Mucosa of stomach (tissue), 1 donor: ENCODE measurements around the gene NRGN.

Source experiments
- H3K27me3 ChIP-seq: one replicate; pipeline ENCODE4 v1.7.0; 2013; ENCODE audit warnings: mild to moderate bottlenecking, low read length; ENCODE audit not compliant: control insufficient read depth, insufficient read depth
- H3K36me3 ChIP-seq: one replicate; pipeline ENCODE4 v1.7.0; 2013; ENCODE audit warnings: low read length; ENCODE audit not compliant: control insufficient read depth, insufficient read depth
- H3K4me1 ChIP-seq: one replicate; pipeline ENCODE4 v1.7.0; 2013; ENCODE audit warnings: mild to moderate bottlenecking, low read length; ENCODE audit not compliant: control insufficient read depth, insufficient read depth
- H3K4me3 ChIP-seq: one replicate; pipeline ENCODE4 v1.7.0; 2013; ENCODE audit warnings: low read length
- H3K9ac ChIP-seq: one replicate; pipeline ENCODE4 v1.7.0; 2013; ENCODE audit warnings: mild to moderate bottlenecking, low read length, moderate library complexity
- H3K9me3 ChIP-seq: one replicate; pipeline ENCODE4 v1.7.0; 2013; ENCODE audit warnings: mild to moderate bottlenecking, low read length, moderate library complexity; ENCODE audit not compliant: control insufficient read depth
- donor health status: Pancreatic carcinoma.

Gene NRGN

DNA sequence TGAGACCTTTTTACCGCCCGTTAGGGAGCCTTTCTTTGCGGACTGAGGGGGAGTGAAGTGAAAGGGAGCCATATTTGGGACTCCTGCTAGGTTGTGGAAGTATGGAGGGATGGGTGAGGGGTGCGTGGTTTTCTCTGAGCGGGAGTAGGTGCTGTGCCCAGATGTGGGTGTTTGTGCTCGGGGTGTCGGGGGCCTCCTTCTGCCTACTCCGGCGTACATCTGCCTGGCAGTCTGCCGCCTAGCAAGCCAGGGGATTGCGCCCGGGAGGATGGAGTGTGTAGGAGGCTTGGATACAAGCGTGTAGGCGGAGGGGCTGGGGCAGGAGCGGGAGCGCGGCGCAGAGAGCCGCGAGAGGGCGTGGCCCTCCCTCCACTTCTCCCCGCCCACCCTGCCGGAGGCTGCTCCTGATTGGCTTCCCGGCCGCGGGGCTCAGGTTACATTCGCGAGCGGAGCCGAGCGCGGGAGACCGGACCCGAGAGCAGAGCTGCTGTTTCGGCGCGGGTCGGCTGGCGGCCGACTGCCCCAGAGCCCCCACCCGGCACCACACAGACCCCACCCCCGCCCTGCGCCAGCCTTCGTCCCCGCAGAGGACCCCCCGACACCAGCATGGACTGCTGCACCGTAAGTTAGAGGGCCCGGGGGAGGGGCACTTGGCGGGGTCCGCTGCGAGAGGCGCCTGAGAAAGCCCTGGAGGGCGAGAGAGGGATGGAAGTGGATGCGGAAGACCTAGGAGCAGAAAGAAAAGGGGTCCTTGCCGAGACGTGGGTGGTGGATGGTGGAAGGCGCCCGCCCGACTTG lies at the start of gene NRGN:
NRGN (plus strand) TSS at position 464 of the 798 bp plus-strand sequence; CDS start at position 607, 143 bp downstream.
- Histone ChIP-seq H3K9me3 (no peaks in the 10 kb centered on the region), H3K27me3 (peaks cover 20% of the 10 kb centered on the region), H3K4me1 (peaks cover 13% of the 10 kb centered on the region), H3K9ac (no peak within 1 kb of the TSS), H3K4me3 (peak within 1 kb of the TSS; percentile 28), H3K36me3 (no peaks in the 10 kb centered on the region)

DNA sequence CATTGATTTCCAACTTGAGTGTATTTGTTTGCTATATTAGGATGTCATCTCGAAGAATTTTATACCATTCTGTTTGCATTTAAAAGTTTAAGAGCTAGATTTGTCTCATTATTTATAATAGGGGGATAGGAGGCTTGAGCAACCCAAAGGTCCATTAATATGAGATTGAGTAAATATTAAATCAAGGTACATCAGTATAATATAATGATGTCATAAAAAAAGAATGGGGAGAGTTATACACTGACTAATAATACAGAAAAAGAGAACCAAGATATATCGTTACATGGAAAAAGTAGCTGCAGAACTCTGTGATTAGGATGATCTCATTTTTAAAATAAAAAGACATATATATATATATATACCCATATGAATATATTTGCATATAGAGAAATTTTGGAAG lies 46.6 kb upstream of the NRGN start:
- no peak overlapping the region for H3K4me3 ChIP-seq
- no peaks in the 10 kb centered on the region for H3K4me1 ChIP-seq
- H3K9me3 ChIP-seq: no peaks in the 10 kb centered on the region
- H3K27me3 ChIP-seq: no peaks in the 10 kb centered on the region
- H3K9ac ChIP-seq: no peak overlapping the region
- no peaks in the 10 kb centered on the region for H3K36me3 ChIP-seq

DNA sequence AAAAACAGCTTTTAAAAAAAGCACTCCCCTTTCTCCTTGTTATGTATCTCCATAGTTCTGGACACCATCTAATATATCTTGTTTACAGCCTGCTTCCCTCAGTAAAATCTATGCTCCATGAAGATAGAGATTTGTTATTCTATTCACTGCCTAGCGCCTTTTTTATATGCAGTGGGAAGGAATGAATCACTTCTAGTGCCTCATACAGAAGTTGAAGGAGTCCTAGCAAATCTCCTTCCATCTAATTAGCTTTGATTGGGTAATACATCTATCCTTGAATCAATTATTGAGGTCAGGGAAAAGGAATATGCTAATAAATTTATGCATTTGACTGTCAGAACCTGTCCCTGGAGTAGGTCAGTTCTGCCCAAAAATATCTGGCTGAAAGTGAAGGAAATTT lies 40.2 kb upstream of the NRGN start:
- H3K4me1 ChIP-seq: no peaks in the 10 kb centered on the region
- no peak overlapping the region for H3K9ac ChIP-seq
- no peaks in the 10 kb centered on the region for H3K36me3 ChIP-seq
- no peaks in the 10 kb centered on the region for H3K27me3 ChIP-seq
- H3K4me3 ChIP-seq: no peak overlapping the region
- H3K9me3 ChIP-seq: no peaks in the 10 kb centered on the region

DNA sequence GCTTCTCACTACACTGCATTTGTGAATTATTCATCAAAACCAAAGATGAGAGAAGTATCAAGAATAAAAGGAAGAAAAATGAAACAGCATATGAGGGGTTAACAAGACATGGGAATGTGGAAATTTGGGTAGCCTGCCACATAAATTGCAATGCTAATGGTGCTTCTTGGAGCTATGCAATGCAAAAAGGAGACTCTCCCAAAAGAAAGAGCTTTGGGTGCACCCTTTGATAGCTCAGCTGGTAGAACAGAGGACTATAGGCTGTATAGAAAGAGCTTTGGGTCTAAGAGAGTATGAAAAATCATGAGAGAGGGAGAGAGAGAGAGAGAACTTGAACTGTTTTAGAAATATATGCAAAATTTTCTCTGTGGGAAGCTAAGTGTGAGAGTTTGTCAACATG lies 39.7 kb upstream of the NRGN start:
- Histone ChIP-seq H3K9me3 (no peaks in the 10 kb centered on the region), H3K9ac (no peak overlapping the region), H3K36me3 (no peaks in the 10 kb centered on the region), H3K27me3 (no peaks in the 10 kb centered on the region), H3K4me3 (no peak overlapping the region), H3K4me1 (no peaks in the 10 kb centered on the region)

DNA sequence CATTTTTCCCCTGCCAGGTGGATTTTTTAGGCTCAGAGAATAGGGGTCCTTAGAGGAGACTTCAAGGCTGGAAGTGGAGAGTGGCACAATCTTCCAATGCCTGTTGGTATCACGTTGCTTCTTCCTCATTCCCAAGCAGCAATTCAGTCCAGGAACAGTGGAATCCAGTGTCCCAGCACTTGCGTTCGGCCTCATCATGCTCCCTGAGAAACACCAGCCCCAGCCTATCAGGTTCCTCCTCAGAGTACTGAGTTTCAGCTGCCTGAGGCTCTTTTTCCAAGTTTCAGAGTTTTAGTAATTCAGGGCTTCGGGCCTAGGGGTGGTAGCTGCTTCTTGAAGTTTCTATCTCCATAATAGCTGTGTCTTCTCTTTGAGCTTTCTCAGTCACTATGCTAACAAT lies 31.9 kb upstream of the NRGN start:
- Histone ChIP-seq H3K9me3 (no peaks in the 10 kb centered on the region), H3K4me3 (no peak overlapping the region), H3K36me3 (no peaks in the 10 kb centered on the region), H3K27me3 (no peaks in the 10 kb centered on the region), H3K4me1 (no peaks in the 10 kb centered on the region), H3K9ac (no peak overlapping the region)

DNA sequence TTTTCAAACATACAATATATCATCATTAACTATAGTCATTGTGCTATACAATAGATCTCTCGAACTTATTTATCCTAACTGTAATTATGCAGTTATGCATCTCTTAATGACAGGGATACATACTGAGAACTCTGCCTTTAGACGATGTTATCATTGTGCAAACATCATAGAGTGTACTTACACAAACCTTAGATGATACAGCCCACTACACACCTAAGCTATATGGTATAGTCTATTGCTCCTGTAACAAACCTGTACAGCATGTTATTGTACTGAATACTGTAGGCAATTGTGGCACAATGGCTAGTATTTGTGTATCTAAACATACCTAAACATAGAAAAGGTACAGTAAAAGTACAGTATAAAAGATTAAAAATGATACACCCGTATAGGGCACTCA lies 27.4 kb upstream of the NRGN start:
- Histone ChIP-seq H3K36me3 (no peaks in the 10 kb centered on the region), H3K4me1 (no peaks in the 10 kb centered on the region), H3K9ac (no peak overlapping the region), H3K9me3 (no peaks in the 10 kb centered on the region), H3K4me3 (no peak overlapping the region), H3K27me3 (no peaks in the 10 kb centered on the region)

DNA sequence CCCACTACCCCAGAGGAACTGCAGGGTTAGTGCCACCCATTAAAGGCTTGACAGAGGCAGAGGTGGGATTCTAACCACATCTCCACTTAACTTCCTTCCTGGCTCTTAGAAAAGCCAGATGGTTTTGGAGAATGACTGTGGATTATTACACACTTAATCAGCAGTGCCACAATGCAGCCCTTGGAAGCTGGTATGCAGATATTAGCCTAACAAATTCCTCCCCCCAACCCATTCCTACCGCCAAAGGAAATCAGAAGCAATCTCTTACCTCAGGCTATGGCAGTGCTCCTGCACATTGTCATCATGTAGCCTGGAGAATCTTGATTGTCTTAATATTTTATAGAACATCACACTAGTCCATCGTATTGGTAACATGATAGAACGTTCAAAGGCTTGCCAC lies 23.2 kb upstream of the NRGN start:
- H3K9me3 ChIP-seq: no peaks in the 10 kb centered on the region
- no peak overlapping the region for H3K9ac ChIP-seq
- H3K4me3 ChIP-seq: no peak overlapping the region
- H3K36me3 ChIP-seq: no peaks in the 10 kb centered on the region
- H3K27me3 ChIP-seq: peaks cover 24% of the 10 kb centered on the region
- peaks cover 15% of the 10 kb centered on the region for H3K4me1 ChIP-seq

DNA sequence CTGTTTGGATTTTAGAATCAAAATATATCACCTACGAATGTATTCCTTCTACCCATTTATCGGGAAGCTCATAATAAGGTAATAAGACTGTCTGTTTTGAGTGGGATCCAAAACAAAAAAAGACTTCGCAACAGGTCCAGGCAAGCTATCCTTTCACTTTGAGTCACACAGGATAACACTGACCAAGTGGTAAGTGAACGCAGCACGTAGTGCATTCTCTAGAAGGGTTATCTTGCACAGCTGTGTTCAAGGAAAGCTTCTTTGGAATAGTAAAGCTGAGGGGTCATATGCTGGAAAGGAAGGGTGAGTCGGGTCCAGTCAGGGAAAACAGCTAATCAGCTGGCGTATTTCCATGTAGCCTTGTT lies 22.3 kb upstream of the NRGN start:
- Histone ChIP-seq H3K4me1 (peaks cover 15% of the 10 kb centered on the region), H3K27me3 (peaks cover 24% of the 10 kb centered on the region), H3K9ac (peak overlapping the region; percentile 47), H3K4me3 (no peak overlapping the region), H3K9me3 (no peaks in the 10 kb centered on the region), H3K36me3 (no peaks in the 10 kb centered on the region)

DNA sequence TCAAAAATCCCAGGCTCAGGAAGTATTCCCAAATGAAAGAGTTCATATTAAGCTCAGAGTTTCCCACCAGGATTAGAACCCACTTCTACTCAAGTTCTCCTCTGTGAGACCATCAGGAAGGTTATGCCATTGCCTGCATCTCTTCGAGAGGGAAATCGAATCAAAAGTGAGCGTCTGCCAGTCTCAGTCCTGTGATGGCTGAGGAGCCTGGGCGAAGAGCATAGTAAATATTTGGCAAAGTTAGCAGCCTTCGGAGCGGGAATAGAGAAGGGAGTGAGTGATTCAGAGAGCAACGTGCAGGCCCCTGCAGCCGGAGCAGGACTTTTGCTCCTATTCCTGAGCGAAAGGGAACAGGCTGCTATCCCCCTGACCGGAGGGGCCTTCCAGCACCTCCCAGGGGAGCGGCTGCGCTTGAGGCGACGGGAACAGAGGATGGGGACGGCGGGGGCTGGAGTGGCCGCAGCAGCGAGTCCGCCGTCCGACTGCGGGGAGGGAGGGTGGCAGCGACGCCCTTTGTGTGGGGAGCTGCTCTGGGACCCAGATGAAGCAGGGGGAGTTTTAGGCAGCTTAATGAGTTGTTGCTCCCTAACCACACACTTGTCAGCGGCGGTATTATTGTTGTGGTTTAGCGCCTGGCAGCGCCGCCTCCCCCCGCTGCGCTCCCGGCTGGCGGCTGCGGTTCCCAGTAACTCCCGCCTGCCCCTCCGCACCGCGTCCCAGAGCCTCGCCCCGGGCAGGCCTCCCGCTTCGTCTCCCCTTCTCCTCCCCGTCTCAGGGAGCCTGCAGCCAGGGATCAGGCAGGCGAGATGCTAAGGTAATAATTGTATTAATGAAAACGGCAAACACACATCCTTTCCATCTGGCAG lies 21.7 kb upstream of the NRGN start:
- peak overlapping the region; percentile 14 for H3K4me3 ChIP-seq
- H3K9ac ChIP-seq: peak overlapping the region; percentile 47
- H3K36me3 ChIP-seq: no peaks in the 10 kb centered on the region
- no peaks in the 10 kb centered on the region for H3K9me3 ChIP-seq
- peaks cover 15% of the 10 kb centered on the region for H3K4me1 ChIP-seq
- H3K27me3 ChIP-seq: peaks cover 24% of the 10 kb centered on the region

DNA sequence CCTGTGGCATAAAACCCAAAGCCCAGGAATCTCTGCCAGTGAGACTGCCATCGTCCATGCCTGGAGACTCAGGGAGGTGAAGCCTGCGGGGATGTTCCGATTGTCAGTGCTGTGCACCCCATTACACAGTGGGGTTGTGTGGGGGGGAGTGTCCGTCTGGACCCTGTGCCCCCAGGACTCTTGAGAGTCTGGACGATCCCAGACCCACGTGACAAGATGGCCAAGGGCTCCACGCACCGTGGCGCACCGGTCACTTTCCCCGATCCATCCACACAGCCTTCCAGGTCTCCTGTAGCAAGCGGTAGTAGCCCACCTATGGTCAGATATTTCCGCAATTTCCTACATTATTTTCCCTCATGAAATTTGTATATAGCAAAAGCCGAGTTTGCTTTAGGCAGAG lies 20.9 kb upstream of the NRGN start:
- Histone ChIP-seq H3K27me3 (peaks cover 24% of the 10 kb centered on the region), H3K9ac (no peak overlapping the region), H3K36me3 (no peaks in the 10 kb centered on the region), H3K9me3 (no peaks in the 10 kb centered on the region), H3K4me1 (peaks cover 15% of the 10 kb centered on the region), H3K4me3 (no peak overlapping the region)

DNA sequence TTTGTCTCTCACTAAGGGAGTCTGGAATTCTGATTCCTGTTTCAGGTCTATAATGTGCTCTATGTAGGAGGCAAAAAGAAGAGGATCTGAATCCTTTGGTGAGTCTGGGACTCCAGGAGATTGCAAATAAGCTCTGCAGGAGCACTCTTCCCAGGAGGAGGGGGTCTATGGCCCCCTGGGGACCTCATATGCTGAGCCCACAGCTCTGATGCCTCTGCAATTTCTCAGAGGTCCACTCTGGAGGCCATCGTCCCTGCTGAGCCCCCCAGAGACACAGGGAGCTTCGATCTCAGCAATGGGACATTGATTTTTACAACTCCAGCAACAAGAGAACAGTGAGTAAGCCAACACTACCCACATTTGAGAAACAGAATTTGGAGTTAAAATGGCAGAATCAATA lies 20.2 kb upstream of the NRGN start:
- no peaks in the 10 kb centered on the region for H3K9me3 ChIP-seq
- H3K27me3 ChIP-seq: peaks cover 24% of the 10 kb centered on the region
- H3K4me3 ChIP-seq: no peak overlapping the region
- H3K9ac ChIP-seq: no peak overlapping the region
- peaks cover 16% of the 10 kb centered on the region for H3K4me1 ChIP-seq
- H3K36me3 ChIP-seq: no peaks in the 10 kb centered on the region

DNA sequence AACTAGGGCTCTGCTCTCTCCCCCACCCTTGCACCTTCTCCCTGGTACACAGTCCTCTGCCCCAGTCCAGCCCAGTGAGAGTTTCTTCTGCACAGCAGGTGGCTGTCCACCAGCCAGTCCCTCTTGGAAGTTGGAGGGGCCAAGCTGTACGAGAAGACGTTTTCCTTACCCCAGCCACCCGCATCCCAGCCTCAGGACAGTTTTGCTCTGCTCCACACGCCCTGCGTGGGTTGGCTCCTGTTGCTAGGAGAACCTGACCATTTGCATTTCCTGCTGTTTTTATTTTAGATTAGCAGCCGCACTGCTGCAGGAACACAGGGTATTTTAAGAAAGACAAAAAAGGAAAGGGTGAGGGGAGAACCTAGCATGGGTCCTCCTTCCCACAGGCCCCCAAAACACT lies 17.6 kb upstream of the NRGN start:
- no peaks in the 10 kb centered on the region for H3K36me3 ChIP-seq
- H3K27me3 ChIP-seq: peaks cover 24% of the 10 kb centered on the region
- peaks cover 27% of the 10 kb centered on the region for H3K4me1 ChIP-seq
- H3K4me3 ChIP-seq: no peak overlapping the region
- H3K9ac ChIP-seq: no peak overlapping the region
- H3K9me3 ChIP-seq: no peaks in the 10 kb centered on the region
